Lower leg skin (tissue), 4 donors: Measurements from ENCODE around the gene SERINC2. TPM values are rescaled to one million over a fixed set of nuclear protein-coding genes. Genes with fewer than 3 reads are reported as not detected.

Experiments used
- DNase-seq, 2 donors: peaks; one replicate each; pipeline ENCODE4 v3.0.0-alpha.2; 2019; ENCODE audit warnings: low spot score in 2 of 2
- H3K4me3 ChIP-seq: fragments of 200-600 bp; sonication (generic); 2 replicates; pipeline ENCODE4 v1.5.1; 2017; ENCODE audit warnings: mild to moderate bottlenecking, low read depth; ENCODE audit not compliant: poor library complexity, severe bottlenecking
- POLR2A ChIP-seq, 2 donors: fragments of 450-650 bp; IDR thresholded peaks; one replicate each; pipeline ENCODE4 v1.6.1; 2016 to 2017; ENCODE audit warnings: antibody characterized with exemption in 2 of 2, mild to moderate bottlenecking in 1 of 2, moderate library complexity in 1 of 2
- WGBS, 2 donors: methylation state at CpG; one replicate each; pipeline ENCODE4 v1.1.5; 2018; 5-methylcytosine and 5-hydroxymethylcytosine counted together
- intact Hi-C: fragments of 100-400 bp; cut with DNase I; formaldehyde crosslinking; loops from one replicate; pipeline ENCODE4 v1.15.0; 2023; ENCODE audit warnings: low total_unique reads
- total RNA-seq, 4 donors: library from RNA; depleted of rRNA; stranded (reverse); fragments of >200 nt; gene quantifications; one replicate each; pipeline ENCODE4 v1.1.0, GENCODE V29; 2016
- TF ChIP-seq, protein P1 (sequence below), 3 donors: fragments of 450-650 bp; IDR thresholded peaks; one replicate each; pipeline ENCODE4 v1.5.1; 2016; ENCODE audit warnings: antibody characterized with exemption in 3 of 3, mild to moderate bottlenecking in 3 of 3, moderate library complexity in 2 of 3

The SERINC2 gene
- total RNA-seq, 4 donors from 2014 or later: 51.4 to 85.4 (median 60.6) TPM

DNA sequence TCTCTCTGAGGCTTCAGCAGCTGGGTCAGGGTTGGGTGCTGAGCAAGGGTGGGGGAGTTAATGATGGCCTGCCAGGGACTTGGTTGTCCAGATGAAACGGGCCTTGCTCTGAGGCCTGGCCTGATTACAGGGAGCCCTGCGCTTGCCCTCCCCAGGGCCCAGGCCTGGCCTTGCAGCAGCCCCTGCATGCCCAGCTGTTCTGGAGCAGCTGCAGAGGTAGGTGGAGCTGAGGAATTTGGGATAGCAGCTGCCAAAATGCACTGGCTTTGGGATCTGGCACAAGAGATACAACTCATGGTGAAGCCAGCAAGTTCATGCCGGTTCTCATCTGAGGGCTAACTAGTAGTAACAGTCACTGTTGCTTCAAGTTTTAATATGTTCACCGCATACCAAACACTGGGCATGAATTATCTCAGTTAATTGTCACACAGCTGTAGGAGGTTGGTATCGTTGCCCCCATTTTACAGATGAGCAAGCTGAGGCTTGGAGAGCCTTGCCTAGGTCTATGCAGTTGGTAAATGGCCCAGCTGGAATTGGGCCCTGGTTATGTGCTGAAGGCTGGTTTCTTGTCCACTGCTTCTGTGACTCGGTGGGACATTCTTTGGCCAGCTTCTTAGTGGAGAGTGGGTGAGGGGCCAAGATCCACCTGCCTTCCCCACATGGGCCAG lies 7.3 kb upstream of the SERINC2 start:
- TF ChIP-seq, protein P1, sequence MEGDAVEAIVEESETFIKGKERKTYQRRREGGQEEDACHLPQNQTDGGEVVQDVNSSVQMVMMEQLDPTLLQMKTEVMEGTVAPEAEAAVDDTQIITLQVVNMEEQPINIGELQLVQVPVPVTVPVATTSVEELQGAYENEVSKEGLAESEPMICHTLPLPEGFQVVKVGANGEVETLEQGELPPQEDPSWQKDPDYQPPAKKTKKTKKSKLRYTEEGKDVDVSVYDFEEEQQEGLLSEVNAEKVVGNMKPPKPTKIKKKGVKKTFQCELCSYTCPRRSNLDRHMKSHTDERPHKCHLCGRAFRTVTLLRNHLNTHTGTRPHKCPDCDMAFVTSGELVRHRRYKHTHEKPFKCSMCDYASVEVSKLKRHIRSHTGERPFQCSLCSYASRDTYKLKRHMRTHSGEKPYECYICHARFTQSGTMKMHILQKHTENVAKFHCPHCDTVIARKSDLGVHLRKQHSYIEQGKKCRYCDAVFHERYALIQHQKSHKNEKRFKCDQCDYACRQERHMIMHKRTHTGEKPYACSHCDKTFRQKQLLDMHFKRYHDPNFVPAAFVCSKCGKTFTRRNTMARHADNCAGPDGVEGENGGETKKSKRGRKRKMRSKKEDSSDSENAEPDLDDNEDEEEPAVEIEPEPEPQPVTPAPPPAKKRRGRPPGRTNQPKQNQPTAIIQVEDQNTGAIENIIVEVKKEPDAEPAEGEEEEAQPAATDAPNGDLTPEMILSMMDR (IDR thresholded peaks at IDR 0.05): no peak
- no peak for TF ChIP-seq POLR2A (IDR thresholded peaks at IDR 0.05)
- no peak for DNase-seq
- WGBS, 2 donors: 54 to 61% methylated on average over 6 of the region's 6 CpGs

DNA sequence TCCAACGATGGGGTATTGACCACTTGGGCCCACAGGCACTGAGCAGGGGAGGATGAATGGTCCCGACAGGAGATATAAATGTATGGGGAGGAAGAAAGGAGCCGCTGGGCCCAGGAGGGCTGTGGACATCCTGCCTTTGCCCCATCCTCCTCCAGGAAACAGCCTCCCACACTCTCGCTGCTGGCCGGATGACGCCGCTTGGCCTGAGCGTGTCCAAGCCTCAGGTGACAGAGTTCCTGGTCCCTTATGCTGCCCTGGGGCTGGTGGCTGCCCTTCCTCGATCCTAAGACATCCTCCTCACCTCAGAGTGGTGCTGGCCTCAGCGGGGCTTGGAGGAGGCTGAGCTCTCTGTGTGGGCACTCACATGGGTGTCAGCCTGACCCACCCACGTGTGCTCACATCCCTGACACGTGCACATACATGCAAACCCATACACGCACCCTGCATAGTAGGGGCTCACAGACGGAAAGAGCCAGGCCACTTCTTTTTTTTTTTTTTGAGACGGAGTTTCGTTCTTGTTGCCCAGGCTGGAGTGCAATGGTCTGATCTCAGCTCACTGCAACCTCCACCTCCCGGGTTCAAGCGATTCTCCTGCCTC lies 5.9 kb upstream of the SERINC2 start:
- H3K4me3 ChIP-seq: no peak overlapping the region
- no peak for DNase-seq
- TF ChIP-seq POLR2A (IDR thresholded peaks at IDR 0.05): no peak
- TF ChIP-seq, protein P1 (IDR thresholded peaks at IDR 0.05): no peak
- intact Hi-C loops: no loop called here
- 87 to 88% methylated on average over 18 of the region's 18 CpGs for WGBS, 2 donors

More for the DNA sequence above, 7.3 kb upstream of the SERINC2 start:
- intact Hi-C loops: no loop called here
- no peak overlapping the region for H3K4me3 ChIP-seq

DNA sequence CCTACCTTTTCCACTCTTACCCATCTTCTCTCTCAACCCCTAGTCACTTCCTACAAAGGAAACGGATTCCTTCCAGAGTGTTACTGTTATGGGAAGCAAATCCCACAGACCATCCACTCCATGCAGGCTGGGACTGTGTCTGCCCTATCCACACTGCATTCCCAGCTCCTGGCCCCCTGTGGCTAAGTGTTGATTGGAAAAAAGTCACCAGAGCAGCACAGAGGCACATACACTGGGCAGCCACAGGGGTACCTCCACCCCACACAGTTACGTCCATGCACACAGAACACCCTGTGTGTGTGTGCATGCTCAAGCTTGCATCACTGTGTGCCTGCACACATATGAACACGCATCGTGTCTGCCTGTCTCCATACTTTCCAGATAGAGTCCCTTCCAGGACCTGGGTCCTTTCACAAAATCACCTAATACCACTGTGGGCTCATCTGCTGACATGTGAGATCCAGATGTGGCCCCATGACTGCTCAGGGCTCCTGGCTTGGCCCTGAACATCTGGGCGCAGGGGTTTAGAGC lies 4.2 kb upstream of the SERINC2 start:
- no peak for DNase-seq
- TF ChIP-seq POLR2A (IDR thresholded peaks at IDR 0.05): no peak
- TF ChIP-seq, protein P1 (IDR thresholded peaks at IDR 0.05): no peak
- intact Hi-C loops: no loop called here
- WGBS, 2 donors: 67% methylated on average over 5 of the region's 5 CpGs
- H3K4me3 ChIP-seq: no peak overlapping the region

DNA sequence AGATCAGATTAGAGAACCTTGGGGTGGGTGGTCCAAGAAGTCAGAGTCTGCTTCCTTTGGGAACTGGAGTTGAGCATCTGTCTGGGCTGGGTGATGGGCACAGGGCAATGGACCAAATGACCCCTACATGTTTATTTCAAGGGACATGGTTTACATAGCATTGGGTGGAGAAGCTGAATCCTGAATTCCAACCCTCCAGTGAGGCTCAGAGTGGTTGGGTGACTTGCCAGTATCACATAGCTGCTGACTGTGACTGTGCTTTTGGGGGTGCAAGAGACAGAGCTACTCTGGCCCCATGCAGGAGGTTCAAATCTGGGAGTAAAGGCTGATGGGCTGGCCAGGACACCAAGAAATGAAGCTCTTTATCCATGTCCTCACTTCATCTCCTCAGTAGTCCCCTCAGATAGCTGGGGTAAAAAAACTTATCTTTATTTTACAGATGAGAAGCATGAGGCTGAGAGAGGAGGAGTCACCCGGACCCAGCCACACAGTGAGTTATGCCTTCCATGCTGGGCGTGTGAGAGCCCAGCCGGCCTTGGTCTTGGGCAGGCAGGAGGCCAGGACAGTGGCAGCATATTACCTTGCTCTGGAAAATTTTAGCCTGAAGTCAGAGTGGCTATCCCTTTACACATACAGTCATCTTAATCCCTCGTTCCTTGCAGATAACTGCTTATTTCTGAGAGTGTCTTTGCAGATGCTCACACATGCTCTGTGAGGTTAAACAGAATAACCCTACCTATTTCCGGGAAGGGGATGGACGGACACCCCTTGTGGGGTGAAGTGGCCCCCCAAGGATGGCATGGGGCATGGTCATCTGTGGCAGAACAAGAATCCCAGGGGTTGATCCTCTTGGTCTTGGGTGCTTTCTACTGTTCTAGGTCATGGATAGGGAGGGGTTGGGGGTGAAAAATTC lies 2.8 kb upstream of the SERINC2 start:
- WGBS, 2 donors: 69 to 74% methylated on average over 6 of the region's 6 CpGs
- DNase-seq: no peak
- TF ChIP-seq, protein P1 (IDR thresholded peaks at IDR 0.05): no peak
- TF ChIP-seq POLR2A (IDR thresholded peaks at IDR 0.05): no peak
- intact Hi-C loops: loop anchor here (10.0 kb wide), 1 partner anchor 135 kb away; no protein-coding TSS in a partner anchor
- H3K4me3 ChIP-seq: no peak overlapping the region

DNA sequence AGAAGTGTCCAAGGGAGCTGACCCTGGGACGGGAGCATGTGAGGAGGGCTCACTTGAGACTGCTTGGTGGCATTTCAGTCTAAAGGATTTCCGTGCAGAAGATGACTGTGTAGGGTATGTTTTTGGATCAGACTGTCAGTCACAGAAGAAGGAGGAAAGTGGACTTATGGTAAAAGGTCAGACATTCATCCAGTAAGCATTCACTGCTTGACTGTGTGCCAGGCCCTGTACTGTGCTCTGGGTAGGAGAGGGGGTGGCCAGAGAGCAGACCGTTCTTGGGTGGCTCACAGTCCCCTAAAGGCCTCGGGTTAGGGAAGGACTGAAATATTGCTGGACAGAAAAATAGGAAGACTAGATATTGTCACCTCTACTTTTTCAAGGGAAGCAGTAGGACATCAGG lies 2.1 kb upstream of the SERINC2 start:
- no peak for DNase-seq
- TF ChIP-seq, protein P1 (IDR thresholded peaks at IDR 0.05): no peak
- TF ChIP-seq POLR2A (IDR thresholded peaks at IDR 0.05): no peak
- intact Hi-C loops: loop anchor here (10.0 kb wide), 1 partner anchor 134 kb away; no protein-coding TSS in a partner anchor
- 85 to 91% methylated on average over 4 of the region's 4 CpGs for WGBS, 2 donors
- H3K4me3 ChIP-seq: no peak overlapping the region
